Effector memory CD4-positive, alpha-beta T cell (primary cell): Measurements from ENCODE around the gene HUNK.
"Not testable (repeated sequence)": the region's sequence is repeated elsewhere in the genome, so short reads cannot be mapped to it uniquely, and the experiment has no call there.

ENCODE experiments used
- DNase-seq, 3 donors: peaks; one replicate each; pipeline ENCODE4 v3.0.0-alpha.2; 2020
- H3K27ac ChIP-seq: 2 replicates; pipeline ENCODE4 v1.7.0; 2013; ENCODE audit warnings: mild to moderate bottlenecking, low read length, moderate library complexity; ENCODE audit not compliant: insufficient read depth, poor library complexity, severe bottlenecking
- H3K27me3 ChIP-seq: replicated peaks from 2 replicates; pipeline ENCODE4 v1.7.0; 2013; ENCODE audit warnings: mild to moderate bottlenecking, low read length; ENCODE audit not compliant: insufficient read depth, control insufficient read depth, poor library complexity, severe bottlenecking
- H3K36me3 ChIP-seq: 2 replicates; pipeline ENCODE4 v1.7.0; 2013; ENCODE audit warnings: mild to moderate bottlenecking, low read length, moderate library complexity; ENCODE audit not compliant: control insufficient read depth, insufficient read depth
- H3K4me1 ChIP-seq: 2 replicates; pipeline ENCODE4 v1.7.0; 2013; ENCODE audit warnings: low read length, mild to moderate bottlenecking; ENCODE audit not compliant: control insufficient read depth, insufficient read depth, poor library complexity, severe bottlenecking
- H3K4me3 ChIP-seq: 2 replicates; pipeline ENCODE4 v1.7.0; 2013; ENCODE audit warnings: low read length, low read depth, mild to moderate bottlenecking; ENCODE audit not compliant: insufficient read depth, poor library complexity, severe bottlenecking
- H3K9me3 ChIP-seq: 2 replicates; pipeline ENCODE4 v1.7.0; 2013; ENCODE audit warnings: mild to moderate bottlenecking, low read length, moderate library complexity; ENCODE audit not compliant: control insufficient read depth

The HUNK gene

GRCh38 chr21:31945546-31945945 lies 72.7 kb downstream of the HUNK start:
- Histone ChIP-seq H3K4me3 (no peak overlapping the region), H3K4me1 (no peaks in the 10 kb centered on the region), H3K36me3 (no peaks in the 10 kb centered on the region), H3K27ac (no peak overlapping the region), H3K27me3 (no peaks in the 10 kb centered on the region), H3K9me3 (no peaks in the 10 kb centered on the region)
- no peak for DNase-seq

GRCh38 chr21:31946231-31946630 lies 73.4 kb downstream of the HUNK start:
- Histone ChIP-seq H3K9me3 (no peaks in the 10 kb centered on the region), H3K27ac (no peak overlapping the region), H3K4me3 (no peak overlapping the region), H3K27me3 (no peaks in the 10 kb centered on the region), H3K4me1 (no peaks in the 10 kb centered on the region), H3K36me3 (no peaks in the 10 kb centered on the region)
- no peak for DNase-seq

DNA sequence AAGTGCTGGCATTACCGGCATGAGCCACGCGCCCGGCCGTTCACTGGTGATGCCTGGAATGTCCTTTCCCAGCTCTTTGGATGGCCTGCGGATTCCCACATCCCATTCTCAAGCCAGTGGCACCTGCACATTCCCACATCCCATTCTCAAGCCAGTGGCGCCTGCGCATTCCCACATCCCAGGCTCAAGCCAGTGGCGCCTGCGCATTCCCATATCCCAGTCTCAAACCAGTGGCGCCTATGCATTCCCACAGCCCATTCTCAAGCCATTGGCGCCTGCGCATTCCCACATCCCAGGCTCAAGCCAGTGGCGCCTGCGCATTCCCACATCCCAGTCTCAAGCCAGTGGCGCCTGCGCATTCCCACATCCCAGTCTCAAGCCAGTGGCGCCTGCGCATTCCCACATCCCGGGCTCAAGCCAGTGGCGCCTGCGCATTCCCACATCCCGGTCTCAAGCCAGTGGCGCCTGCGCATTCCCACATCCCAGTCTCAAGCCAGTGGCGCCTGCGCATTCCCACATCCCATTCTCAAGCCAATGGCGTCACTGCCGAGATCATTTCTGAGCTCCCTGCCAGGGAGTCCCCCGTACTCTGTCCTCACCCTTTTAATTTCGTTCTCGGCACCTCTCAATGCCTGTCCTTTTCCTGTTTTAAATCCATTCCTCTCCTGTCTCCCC lies 74.2 kb downstream of the HUNK start:
- not testable (repeated sequence) for H3K4me1 ChIP-seq, H3K27ac ChIP-seq

DNA sequence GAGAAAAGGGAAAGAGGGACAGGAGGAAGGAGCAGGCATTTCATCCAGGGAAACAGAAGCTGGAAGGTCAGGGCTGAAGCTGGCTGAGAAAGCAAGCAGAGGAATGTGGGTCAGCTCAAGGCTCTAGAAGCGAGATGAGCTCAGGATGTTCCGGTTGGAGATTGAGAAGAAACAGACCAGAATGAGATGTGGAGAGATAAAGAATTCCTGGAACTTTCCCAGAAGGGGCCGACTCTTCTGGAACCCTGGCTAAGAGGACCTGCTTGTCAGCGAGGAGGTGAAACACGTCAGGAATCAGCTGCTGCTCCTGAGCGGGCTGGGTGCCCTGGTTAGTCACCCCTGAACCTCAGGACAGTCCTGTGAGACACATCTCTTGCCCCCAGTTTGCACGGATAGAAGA lies 75.9 kb downstream of the HUNK start:
- H3K27ac ChIP-seq = no peak overlapping the region
- H3K4me3 ChIP-seq = no peak overlapping the region
- no peak for DNase-seq
- no peaks in the 10 kb centered on the region for H3K9me3 ChIP-seq
- H3K4me1 ChIP-seq = no peaks in the 10 kb centered on the region
- H3K36me3 ChIP-seq = no peaks in the 10 kb centered on the region
- H3K27me3 ChIP-seq = no peaks in the 10 kb centered on the region

More for the DNA sequence above, 74.2 kb downstream of the HUNK start:
- not testable (repeated sequence) for H3K27me3 ChIP-seq, H3K9me3 ChIP-seq, H3K36me3 ChIP-seq, H3K4me3 ChIP-seq, DNase-seq

GRCh38 chr21:31952828-31953227 lies 80.0 kb downstream of the HUNK start:
- Histone ChIP-seq H3K27me3 (no peaks in the 10 kb centered on the region), H3K4me1 (no peaks in the 10 kb centered on the region), H3K4me3 (no peak overlapping the region), H3K27ac (no peak overlapping the region), H3K9me3 (no peaks in the 10 kb centered on the region), H3K36me3 (no peaks in the 10 kb centered on the region)
- DNase-seq = no peak

GRCh38 chr21:31957631-31958030 lies 84.8 kb downstream of the HUNK start:
- Histone ChIP-seq H3K36me3 (no peaks in the 10 kb centered on the region), H3K4me3 (no peak overlapping the region), H3K9me3 (no peaks in the 10 kb centered on the region), H3K27me3 (no peaks in the 10 kb centered on the region), H3K27ac (no peak overlapping the region), H3K4me1 (no peaks in the 10 kb centered on the region)
- no peak for DNase-seq

DNA sequence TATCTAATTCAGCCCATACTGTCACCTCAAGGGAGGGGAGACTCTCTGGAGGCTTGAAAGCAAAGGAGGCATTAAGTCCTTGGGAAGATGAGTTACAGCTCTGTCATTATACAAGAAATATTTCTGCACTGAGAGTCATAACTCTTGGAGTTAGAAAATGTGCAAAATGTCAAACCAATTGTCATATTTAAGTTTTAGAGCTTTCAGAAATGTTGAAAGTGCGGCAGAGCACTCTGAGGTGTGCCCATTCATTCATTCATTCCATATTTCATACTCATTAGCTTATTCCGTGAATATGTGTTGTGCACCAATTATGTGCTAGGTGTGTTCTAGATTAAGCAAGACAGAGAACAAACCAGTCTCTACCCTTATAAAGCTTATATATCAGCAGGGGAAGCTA lies 87.1 kb downstream of the HUNK start:
- no peak overlapping the region for H3K4me3 ChIP-seq
- DNase-seq = no peak
- no peaks in the 10 kb centered on the region for H3K9me3 ChIP-seq
- H3K27ac ChIP-seq = no peak overlapping the region
- H3K36me3 ChIP-seq = no peaks in the 10 kb centered on the region
- no peaks in the 10 kb centered on the region for H3K4me1 ChIP-seq
- H3K27me3 ChIP-seq = no peaks in the 10 kb centered on the region

DNA sequence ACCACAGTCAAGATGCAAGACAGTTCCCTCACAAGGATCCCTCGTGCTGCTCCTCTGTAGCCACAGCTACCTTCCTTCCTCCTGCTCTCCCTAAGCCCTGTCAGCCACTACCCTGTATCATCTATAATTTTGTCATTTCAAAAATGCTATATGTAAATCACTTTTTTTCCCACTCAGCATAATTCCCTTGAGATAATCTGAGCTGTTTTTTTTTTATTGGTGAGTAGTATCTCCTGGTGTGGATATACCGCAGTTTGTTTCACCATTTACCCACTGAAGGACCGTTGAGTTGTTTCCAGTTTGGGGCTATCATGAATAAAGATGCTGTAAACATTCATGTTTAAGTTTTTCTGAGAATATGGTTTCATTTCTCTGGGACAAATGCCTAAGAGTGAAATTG lies 88.2 kb downstream of the HUNK start:
- Histone ChIP-seq H3K9me3 (no peaks in the 10 kb centered on the region), H3K4me1 (no peaks in the 10 kb centered on the region), H3K36me3 (no peaks in the 10 kb centered on the region), H3K27ac (no peak overlapping the region), H3K4me3 (no peak overlapping the region), H3K27me3 (no peaks in the 10 kb centered on the region)
- no peak for DNase-seq

GRCh38 chr21:31961704-31962103 lies 88.9 kb downstream of the HUNK start:
- Histone ChIP-seq H3K27ac (no peak overlapping the region), H3K36me3 (no peaks in the 10 kb centered on the region), H3K4me1 (no peaks in the 10 kb centered on the region), H3K9me3 (no peaks in the 10 kb centered on the region), H3K27me3 (no peaks in the 10 kb centered on the region), H3K4me3 (no peak overlapping the region)
- no peak for DNase-seq

GRCh38 chr21:31964692-31965091 lies 91.9 kb downstream of the HUNK start:
- no peaks in the 10 kb centered on the region for H3K4me1 ChIP-seq
- no peak for DNase-seq
- H3K9me3 ChIP-seq = no peaks in the 10 kb centered on the region
- H3K27me3 ChIP-seq = no peaks in the 10 kb centered on the region
- no peaks in the 10 kb centered on the region for H3K36me3 ChIP-seq
- no peak overlapping the region for H3K4me3 ChIP-seq
- H3K27ac ChIP-seq = no peak overlapping the region
